K562 (cell line): ENCODE data around the gene PSMB8. TPM values are rescaled to one million over a fixed set of nuclear protein-coding genes. Genes with fewer than 3 reads are reported as not detected.

Experiments
- AFF4 ChIP-seq: sonication (generic); formaldehyde crosslinking; IDR thresholded peaks from 2 replicates; pipeline ENCODE4 v1.8.0; 2023; ENCODE audit warnings: mild to moderate bottlenecking, missing genetic modification reagents
- DEAF1 ChIP-seq: fragments of 450-650 bp; formaldehyde crosslinking; IDR thresholded peaks from 2 replicates; pipeline ENCODE4 v1.4.0; 2020; ENCODE audit warnings: mild to moderate bottlenecking, moderate library complexity
- FOXA3 ChIP-seq, 2 experiments: fragments of 450-650 bp in 1 of 2; sonication (generic) in 1 of 2; formaldehyde crosslinking; IDR thresholded peaks in 1 of 2; conservative IDR thresholded peaks in 1 of 2; 2 replicates each; pipeline versions ENCODE4 v1.4.0 to v1.8.0; 2020 to 2022; ENCODE audit warnings: mild to moderate bottlenecking in 2 of 2, missing genetic modification reagents in 1 of 2
- GABPB1 ChIP-seq: sonication (generic); formaldehyde crosslinking; IDR thresholded peaks from 2 replicates; pipeline ENCODE4 v1.8.0; 2022; ENCODE audit warnings: mild to moderate bottlenecking, missing genetic modification reagents
- KHSRP ChIP-seq: fragments of 450-650 bp; IDR thresholded peaks from 2 replicates; pipeline ENCODE4 v1.6.1; 2017
- KLF13 ChIP-seq: fragments of 450-650 bp; IDR thresholded peaks from 2 replicates; pipeline ENCODE4 v1.6.1; 2016; ENCODE audit warnings: missing genetic modification characterization, low read depth, mild to moderate bottlenecking, missing compliant biosample characterization, moderate library complexity, borderline replicate concordance
- L3MBTL2 ChIP-seq: fragments of 450-650 bp; IDR thresholded peaks from 2 replicates; pipeline ENCODE4 v1.6.1; 2016; ENCODE audit warnings: mild to moderate bottlenecking, moderate library complexity
- RCOR1 ChIP-seq, 2 experiments: IDR thresholded peaks; 2 replicates each; pipeline ENCODE4 v1.6.1; 2012; ENCODE audit warnings: low read depth in 2 of 2, low read length in 2 of 2, borderline replicate concordance in 1 of 2, improper control_type of control experiment in 1 of 2
- STAT6 ChIP-seq: sonication (generic); formaldehyde crosslinking; IDR thresholded peaks from 2 replicates; pipeline ENCODE4 v1.8.1; 2023; ENCODE audit warnings: mild to moderate bottlenecking, missing genetic modification reagents
- TAL1 ChIP-seq: fragments of 450-650 bp; IDR thresholded peaks from 2 replicates; pipeline ENCODE4 v1.6.1; 2016; ENCODE audit warnings: mild to moderate bottlenecking
- TBL1XR1 ChIP-seq, 2 experiments: IDR thresholded peaks; 2 replicates each; pipeline ENCODE4 v1.6.1; 2012; ENCODE audit warnings: improper control_type of control experiment in 2 of 2, low read length in 2 of 2, mild to moderate bottlenecking in 1 of 2
- THRAP3 ChIP-seq: fragments of 450-650 bp; IDR thresholded peaks from 2 replicates; pipeline ENCODE4 v1.6.1; 2016; ENCODE audit warnings: mild to moderate bottlenecking, inconsistent platforms, borderline replicate concordance
- ZNF551 ChIP-seq: fragments of 250-450 bp; sonication (Bioruptor Pico); IDR thresholded peaks from 2 replicates; pipeline ENCODE4 v1.5.0; 2021; ENCODE audit warnings: mild to moderate bottlenecking, moderate library complexity
- polyA plus RNA-seq, 8 experiments: library from polyadenylated mRNA; depleted of rRNA in 4 of 8; stranded (reverse) in 5 of 8; unstranded in 3 of 8; fragments of >200 nt; fragmentation: Nextera tagmentation in 2 of 8; fragmentation: Illumina TruSeq in 1 of 8; extraction: Ambion mirVana in 2 of 8; extraction: Trizol in 1 of 8; gene quantifications; 2 replicates each; pipeline versions ENCODE4 v1.2.1 to v1.2.3, GENCODE V29; 2011 to 2014; ENCODE audit warnings: inconsistent platforms in 1 of 8, missing spikeins in 1 of 8
- total RNA-seq, 7 experiments: library from RNA; depleted of rRNA in 6 of 7; stranded (reverse); fragments of >200 nt in 6 of 7; fragmentation: Illumina TruSeq in 2 of 7; extraction: Trizol in 2 of 7; gene quantifications; 2 replicates each; pipeline versions ENCODE4 v1.2.1 to v1.2.3, GENCODE V29; 2011 to 2021; ENCODE audit warnings: low replicate concordance in 1 of 7
- TF ChIP-seq, protein P1 (sequence below): fragments of 450-650 bp; IDR thresholded peaks from 2 replicates; pipeline ENCODE4 v1.6.1; 2016
- TF ChIP-seq, protein P2 (sequence below): fragments of 250-450 bp; sonication (Bioruptor Pico); IDR thresholded peaks from 2 replicates; pipeline ENCODE4 v1.4.0; 2020

Gene PSMB8
- total and polyA plus RNA-seq, 9 of the 15 experiments (the other 6 are each of a cell fraction or from before 2014, with no cell fraction given): 0.71 to 4.0 (median 2.4) TPM

- TF ChIP-seq DEAF1 (CRISPR knock-in tag) (peak; percentile 75), KHSRP (peak; percentile 70), L3MBTL2 (peak; percentile 91), KLF13 (tag) (peak; percentile 100), TBL1XR1 (IDR thresholded peaks at IDR 0.05; ENCODE audit: low read length in 2 of 2) (peak in 1 of 2 experiments; percentile 59; a peak in 1 of 4 replicates), FOXA3 (CRISPR knock-in tag; conservative IDR thresholded peaks at IDR 0.05 in 1 of 2, IDR thresholded peaks at IDR 0.05 in 1 of 2) (0 out of 4 replicates have a peak, but pooled peaks of 1 of the 2 experiments have one; percentile 24), GABPB1 (CRISPR knock-in tag) (peak; percentile 74), STAT6 (CRISPR knock-in tag) (0 out of 2 replicates have a peak, but pooled peaks have one; percentile 58), TAL1 (peak; percentile 14; the same call in 1 of the 2 replicates), AFF4 (CRISPR knock-in tag) (peak; percentile 87), ZNF551 (CRISPR knock-in tag) (no peak), RCOR1 (IDR thresholded peaks at IDR 0.05; ENCODE audit: borderline replicate concordance in 1 of 2, low read depth in 2 of 2, low read length in 2 of 2) (peak in 1 of 2 experiments; percentile 85; a peak in 3 of 4 replicates), THRAP3 (no peak)
- TF ChIP-seq, protein P1, sequence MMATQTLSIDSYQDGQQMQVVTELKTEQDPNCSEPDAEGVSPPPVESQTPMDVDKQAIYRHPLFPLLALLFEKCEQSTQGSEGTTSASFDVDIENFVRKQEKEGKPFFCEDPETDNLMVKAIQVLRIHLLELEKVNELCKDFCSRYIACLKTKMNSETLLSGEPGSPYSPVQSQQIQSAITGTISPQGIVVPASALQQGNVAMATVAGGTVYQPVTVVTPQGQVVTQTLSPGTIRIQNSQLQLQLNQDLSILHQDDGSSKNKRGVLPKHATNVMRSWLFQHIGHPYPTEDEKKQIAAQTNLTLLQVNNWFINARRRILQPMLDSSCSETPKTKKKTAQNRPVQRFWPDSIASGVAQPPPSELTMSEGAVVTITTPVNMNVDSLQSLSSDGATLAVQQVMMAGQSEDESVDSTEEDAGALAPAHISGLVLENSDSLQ: peak; percentile 70
- TF ChIP-seq, protein P2, sequence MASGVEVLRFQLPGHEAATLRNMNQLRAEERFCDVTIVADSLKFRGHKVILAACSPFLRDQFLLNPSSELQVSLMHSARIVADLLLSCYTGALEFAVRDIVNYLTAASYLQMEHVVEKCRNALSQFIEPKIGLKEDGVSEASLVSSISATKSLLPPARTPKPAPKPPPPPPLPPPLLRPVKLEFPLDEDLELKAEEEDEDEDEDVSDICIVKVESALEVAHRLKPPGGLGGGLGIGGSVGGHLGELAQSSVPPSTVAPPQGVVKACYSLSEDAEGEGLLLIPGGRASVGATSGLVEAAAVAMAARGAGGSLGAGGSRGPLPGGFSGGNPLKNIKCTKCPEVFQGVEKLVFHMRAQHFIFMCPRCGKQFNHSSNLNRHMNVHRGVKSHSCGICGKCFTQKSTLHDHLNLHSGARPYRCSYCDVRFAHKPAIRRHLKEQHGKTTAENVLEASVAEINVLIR: peak; percentile 95
Measured at GRCh38 chr6:32853541-32854375, 9.9 kb upstream of the PSMB8 start, which contains the start of the genes PSMB9 and TAP1 (continued).
